Measurements from ENCODE around the gene FAAP20.

FAAP20 gene

DNA sequence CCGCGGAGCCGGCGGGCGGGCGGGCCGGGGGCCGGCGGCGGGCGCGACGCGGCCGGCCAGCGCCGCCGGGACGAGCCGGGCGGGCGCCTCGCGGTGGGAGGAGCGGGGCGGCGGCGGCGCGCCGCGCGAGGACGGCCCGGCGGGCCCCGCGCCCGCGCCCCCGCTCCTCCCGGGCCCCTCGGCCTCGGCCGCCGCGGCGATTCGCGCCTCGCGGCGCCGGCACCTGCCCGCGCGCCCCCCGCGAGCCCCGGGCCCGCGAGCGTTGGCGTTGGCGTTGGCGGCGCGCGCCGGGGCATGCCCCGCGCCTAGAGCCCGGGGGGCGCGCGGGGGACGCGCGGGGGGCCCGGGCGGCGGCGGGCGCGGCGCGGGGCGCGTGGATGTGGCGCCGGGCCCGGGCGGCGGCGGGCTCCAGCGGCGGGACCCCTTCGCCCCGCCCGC, 33.6 kb upstream of the FAAP20 start, which contains the start of gene SKI:
Gene SKI (plus strand): TSS at position 163 of the 438 bp plus-strand sequence. CDS start 448 bp downstream, outside the sequence.
- H3K27me3 ChIP-seq (ENCODE audit: insufficient read depth, low read depth, severe bottlenecking) = no peaks in the 10 kb centered on the region
- peak within 1 kb of the TSS; percentile 75 for H3K4me3 ChIP-seq (ENCODE audit: low read depth, low read length)
- no peaks in the 10 kb centered on the region for H3K9me3 ChIP-seq (ENCODE audit: severe bottlenecking)
- DNase-seq = no peak
- peak within 1 kb of the TSS; percentile 97 for H3K27ac ChIP-seq
- peaks cover 32% of the 10 kb centered on the region for H3K36me3 ChIP-seq
- TF ChIP-seq, protein P1, sequence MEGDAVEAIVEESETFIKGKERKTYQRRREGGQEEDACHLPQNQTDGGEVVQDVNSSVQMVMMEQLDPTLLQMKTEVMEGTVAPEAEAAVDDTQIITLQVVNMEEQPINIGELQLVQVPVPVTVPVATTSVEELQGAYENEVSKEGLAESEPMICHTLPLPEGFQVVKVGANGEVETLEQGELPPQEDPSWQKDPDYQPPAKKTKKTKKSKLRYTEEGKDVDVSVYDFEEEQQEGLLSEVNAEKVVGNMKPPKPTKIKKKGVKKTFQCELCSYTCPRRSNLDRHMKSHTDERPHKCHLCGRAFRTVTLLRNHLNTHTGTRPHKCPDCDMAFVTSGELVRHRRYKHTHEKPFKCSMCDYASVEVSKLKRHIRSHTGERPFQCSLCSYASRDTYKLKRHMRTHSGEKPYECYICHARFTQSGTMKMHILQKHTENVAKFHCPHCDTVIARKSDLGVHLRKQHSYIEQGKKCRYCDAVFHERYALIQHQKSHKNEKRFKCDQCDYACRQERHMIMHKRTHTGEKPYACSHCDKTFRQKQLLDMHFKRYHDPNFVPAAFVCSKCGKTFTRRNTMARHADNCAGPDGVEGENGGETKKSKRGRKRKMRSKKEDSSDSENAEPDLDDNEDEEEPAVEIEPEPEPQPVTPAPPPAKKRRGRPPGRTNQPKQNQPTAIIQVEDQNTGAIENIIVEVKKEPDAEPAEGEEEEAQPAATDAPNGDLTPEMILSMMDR (IDR thresholded peaks at IDR 0.05; ENCODE audit: low read depth, low read length) = no peak

DNA sequence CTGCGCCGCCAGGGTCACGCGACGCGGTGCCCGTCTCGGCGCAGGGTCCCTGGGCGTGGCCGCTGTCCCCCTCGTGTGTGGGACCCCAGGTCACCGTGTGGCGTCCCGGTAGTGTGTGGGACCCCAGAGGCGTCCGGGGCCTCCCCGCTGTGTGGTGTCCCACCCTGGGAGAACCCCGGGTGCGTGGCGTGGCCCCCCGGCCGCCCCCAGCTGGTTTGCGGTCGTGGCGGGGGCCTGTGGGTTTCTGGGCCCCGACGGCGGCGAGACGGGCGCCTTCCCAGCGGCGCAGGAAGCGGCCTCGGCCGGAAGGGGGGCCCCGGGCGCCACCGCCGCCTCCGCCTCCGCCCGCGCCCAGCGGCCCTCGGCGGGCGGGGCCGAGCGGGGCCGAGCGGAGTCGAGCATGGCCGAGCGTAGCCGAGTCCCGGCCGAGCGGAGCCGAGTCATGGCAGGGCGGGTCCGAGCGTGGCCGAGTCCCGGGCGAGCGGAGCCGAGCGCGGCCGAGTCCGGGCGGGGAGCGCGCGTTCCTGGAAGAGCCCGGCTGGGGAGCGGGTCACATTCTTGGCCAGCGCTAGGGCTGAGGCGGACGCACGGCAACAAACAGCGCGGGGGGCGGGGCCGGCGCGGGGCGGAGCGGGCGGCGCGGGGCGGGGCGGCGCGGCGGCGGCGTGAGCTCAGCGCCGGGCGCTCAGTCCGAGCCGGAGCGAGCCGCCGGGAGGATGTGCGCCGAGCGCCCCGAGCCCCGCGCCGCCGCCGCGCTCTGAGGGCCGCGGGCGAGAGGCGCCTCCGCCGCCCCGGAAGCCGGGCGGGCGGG, 33.0 kb upstream of the FAAP20 start:
- TF ChIP-seq, protein P1 (IDR thresholded peaks at IDR 0.05; ENCODE audit: low read depth, low read length) = 0 out of 2 replicates have a peak, but pooled peaks have one; percentile 2
- peak overlapping the region; percentile 75 for H3K4me3 ChIP-seq (ENCODE audit: low read depth, low read length)

DNA sequence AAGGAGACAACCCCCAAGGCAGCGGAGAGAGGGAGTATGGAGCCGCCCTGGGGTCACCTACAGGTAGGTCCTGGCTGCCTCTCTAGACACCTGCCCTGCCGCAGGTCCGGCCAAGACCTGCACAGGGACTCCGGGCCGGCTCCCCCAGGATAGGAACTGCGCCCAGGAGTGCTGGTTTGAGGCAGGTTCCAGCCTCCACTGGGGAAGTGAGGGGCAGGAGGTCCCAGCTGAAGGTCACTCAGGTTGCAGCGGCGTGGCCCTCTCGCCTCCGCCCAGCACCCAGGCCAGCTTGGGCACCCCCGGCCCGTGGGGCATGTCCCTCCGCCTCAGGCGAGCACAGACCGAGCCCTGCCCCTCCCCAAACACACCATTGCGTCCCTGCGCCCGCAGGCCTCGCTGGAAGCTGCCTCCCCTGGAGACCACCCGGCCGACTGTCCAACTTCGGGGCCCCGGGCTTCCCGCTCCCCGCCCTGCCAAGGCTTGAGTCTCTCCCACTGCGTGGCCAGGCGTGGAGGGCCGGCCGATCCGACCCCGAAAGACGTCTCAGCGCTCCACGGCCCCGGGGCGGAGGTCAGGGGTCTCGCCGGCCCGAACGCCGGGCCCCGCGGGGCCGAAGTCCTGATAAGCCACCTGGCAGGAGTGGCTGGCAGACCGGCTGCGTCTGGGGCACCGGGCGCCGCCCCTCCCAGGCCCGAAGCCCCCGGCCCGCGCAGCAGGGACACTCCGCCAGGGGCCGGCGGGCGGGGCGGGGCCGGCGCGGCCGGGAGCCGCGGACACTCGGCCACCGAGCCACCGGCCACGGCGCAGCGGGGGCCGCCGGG, 32.2 kb upstream of the FAAP20 start:
- TF ChIP-seq, protein P1 (IDR thresholded peaks at IDR 0.05; ENCODE audit: low read depth, low read length) = no peak
- no peak for DNase-seq
- H3K36me3 ChIP-seq = peaks cover 22% of the 10 kb centered on the region
- H3K27me3 ChIP-seq (ENCODE audit: insufficient read depth, low read depth, severe bottlenecking) = no peaks in the 10 kb centered on the region
- H3K27ac ChIP-seq = peak overlapping the region; percentile 97
- peak overlapping the region; percentile 75 for H3K4me3 ChIP-seq (ENCODE audit: low read depth, low read length)
- H3K9me3 ChIP-seq (ENCODE audit: severe bottlenecking) = no peaks in the 10 kb centered on the region

More for the DNA sequence above, 33.0 kb upstream of the FAAP20 start:
- Histone ChIP-seq H3K27ac (peak overlapping the region; percentile 97), H3K27me3 (ENCODE audit: insufficient read depth, low read depth, severe bottlenecking) (no peaks in the 10 kb centered on the region), H3K9me3 (ENCODE audit: severe bottlenecking) (no peaks in the 10 kb centered on the region), H3K36me3 (peaks cover 30% of the 10 kb centered on the region)
- DNase-seq = peak; percentile 94

DNA sequence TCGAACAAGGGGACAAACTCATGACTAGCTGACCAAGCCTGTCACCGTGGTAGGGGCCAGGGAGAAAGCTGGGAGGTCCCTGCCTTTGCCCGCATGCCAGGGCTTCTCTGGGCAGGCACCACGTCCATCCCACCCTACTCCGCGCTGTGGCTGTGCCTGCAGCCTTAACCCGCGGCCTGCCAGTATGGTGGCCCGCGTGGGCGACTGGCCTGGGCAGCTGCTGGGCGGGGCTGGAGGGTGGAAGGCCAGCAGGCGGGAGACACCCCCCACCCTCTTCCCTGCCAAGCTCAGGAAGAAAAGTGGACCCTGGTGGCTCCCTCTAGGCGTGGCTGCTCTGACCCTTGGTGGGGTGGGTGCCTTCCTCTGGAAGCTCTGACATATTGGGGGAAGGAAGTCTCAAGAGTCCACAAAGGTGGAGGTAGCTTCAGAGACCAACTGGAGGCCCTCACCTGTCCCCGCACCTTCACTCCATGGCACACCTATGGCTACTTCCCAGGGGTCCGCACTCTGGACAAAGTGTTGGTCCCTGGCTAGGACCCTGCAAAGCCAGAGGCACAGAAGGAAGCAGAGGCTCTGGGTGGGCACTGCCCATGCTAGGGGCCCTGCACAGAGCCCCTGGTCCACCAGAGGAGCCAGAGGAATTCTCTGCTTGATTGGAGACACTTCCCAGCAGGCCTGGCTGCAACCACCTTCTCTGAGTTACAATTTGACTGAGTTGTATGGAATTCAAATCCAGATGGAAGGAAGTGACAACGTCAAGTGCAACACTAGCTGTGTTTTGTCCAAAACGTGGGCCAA, 30.3 kb upstream of the FAAP20 start:
- H3K36me3 ChIP-seq = peaks cover 5% of the 10 kb centered on the region
- no peak overlapping the region for H3K4me3 ChIP-seq (ENCODE audit: low read depth, low read length)
- H3K9me3 ChIP-seq (ENCODE audit: severe bottlenecking) = no peaks in the 10 kb centered on the region
- no peak for DNase-seq
- H3K27me3 ChIP-seq (ENCODE audit: insufficient read depth, low read depth, severe bottlenecking) = no peaks in the 10 kb centered on the region
- TF ChIP-seq, protein P1 (IDR thresholded peaks at IDR 0.05; ENCODE audit: low read depth, low read length) = no peak
- H3K27ac ChIP-seq = no peak overlapping the region

DNA sequence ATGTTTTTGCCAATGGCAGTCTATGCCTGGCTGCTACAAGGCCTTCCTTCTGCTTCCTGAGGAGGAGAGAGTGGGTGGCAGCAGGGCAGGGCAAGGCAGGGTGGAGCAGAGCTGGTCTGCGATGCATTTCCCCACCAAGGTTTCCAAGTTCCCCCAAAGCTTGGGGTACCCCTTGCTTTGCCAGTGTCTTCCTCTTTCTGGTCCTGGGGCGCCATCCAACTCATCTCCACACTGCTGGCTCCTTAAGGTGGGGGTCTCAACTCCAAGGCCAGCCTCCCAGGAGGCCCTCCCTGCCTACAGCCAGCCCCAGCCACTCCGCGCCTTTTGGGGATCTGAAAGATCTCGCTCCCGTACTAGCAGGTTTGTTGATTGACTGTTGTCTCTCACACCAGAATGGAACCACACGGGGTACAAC, 29.6 kb upstream of the FAAP20 start:
- no peak overlapping the region for H3K27ac ChIP-seq
- no peaks in the 10 kb centered on the region for H3K36me3 ChIP-seq
- TF ChIP-seq, protein P1 (IDR thresholded peaks at IDR 0.05; ENCODE audit: low read depth, low read length) = no peak
- H3K4me3 ChIP-seq (ENCODE audit: low read depth, low read length) = no peak overlapping the region
- no peaks in the 10 kb centered on the region for H3K9me3 ChIP-seq (ENCODE audit: severe bottlenecking)
- DNase-seq = no peak
- no peaks in the 10 kb centered on the region for H3K27me3 ChIP-seq (ENCODE audit: insufficient read depth, low read depth, severe bottlenecking)
